GM12865 (cell line): ENCODE measurements around the gene SRRM2.

Experiments
- DNase-seq: peaks from one replicate; pipeline ENCODE4 v3.0.0; 2010; ENCODE audit warnings: low read depth
- H3K4me3 ChIP-seq: 2 replicates; pipeline ENCODE4 v1.5.1; 2011; ENCODE audit warnings: mild to moderate bottlenecking, low read depth, low read length, control low read depth
- CTCF ChIP-seq: IDR thresholded peaks from 2 replicates; pipeline ENCODE4 v1.5.1; 2011; ENCODE audit warnings: low read length, control low read depth, low read depth, inconsistent platforms; ENCODE audit not compliant: insufficient read depth; ENCODE audit errors: missing control alignments

The SRRM2 gene

DNA sequence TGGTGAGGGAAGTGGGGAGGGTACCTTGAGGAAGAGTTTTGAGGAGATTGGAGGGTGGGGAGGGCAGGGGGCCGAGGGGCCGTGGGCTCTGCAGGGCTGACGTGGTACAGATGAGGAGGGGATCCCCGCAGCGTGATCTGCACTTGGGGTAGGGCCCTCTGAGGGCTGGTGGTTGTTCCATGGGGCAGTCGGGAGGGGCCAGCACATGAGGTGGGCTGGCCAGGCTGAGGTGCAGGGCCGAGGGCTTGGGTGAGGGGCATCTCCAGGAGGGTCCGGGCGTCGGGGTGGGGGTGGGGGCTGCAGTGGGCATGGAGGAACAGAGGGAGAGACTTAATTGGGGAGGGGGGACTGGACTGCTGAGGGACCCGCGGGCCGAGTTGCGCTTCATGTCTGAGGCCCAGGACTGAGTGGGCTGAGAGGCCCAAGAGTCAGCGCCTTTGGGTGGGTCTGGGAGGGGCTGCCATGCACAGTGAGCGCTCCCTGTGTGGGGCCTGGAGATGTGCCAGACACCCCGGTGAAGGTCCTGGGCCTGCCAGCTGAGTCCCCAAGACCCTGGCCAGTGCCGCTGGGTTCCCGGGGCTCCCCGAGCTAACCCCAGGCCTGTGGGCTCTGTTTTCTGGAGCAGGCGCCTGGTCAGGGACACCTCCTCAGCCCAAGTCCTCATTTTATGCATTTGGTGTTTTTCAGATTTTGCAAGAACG lies 45.7 kb upstream of the SRRM2 start:
- TF ChIP-seq CTCF, result no peak
- no peak overlapping the region for H3K4me3 ChIP-seq
- no peak for DNase-seq

- no peak overlapping the region for H3K4me3 ChIP-seq
- no peak for TF ChIP-seq CTCF
- no peak for DNase-seq
Measured at GRCh38 chr16:2707368-2708289, 44.8 kb upstream of the SRRM2 start.

DNA sequence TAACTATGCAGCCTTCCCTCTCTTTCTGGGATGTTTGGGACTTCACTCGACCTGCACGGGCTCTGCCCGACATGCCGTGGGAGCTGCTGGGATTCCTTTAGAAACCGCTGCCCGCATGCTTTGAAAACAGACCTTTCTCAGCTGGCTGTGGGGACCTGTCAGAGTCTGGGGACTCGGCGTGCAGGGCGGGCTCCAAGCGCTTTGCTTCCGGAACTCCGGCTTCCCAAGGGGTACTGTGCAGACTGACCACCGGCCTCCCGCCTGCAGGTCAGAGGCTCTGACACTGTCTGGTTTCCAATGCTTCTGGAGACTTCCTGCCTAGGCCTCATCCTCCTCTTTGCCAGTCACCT lies 44.2 kb upstream of the SRRM2 start:
- no peak overlapping the region for H3K4me3 ChIP-seq
- TF ChIP-seq CTCF, result no peak
- DNase-seq, result no peak

DNA sequence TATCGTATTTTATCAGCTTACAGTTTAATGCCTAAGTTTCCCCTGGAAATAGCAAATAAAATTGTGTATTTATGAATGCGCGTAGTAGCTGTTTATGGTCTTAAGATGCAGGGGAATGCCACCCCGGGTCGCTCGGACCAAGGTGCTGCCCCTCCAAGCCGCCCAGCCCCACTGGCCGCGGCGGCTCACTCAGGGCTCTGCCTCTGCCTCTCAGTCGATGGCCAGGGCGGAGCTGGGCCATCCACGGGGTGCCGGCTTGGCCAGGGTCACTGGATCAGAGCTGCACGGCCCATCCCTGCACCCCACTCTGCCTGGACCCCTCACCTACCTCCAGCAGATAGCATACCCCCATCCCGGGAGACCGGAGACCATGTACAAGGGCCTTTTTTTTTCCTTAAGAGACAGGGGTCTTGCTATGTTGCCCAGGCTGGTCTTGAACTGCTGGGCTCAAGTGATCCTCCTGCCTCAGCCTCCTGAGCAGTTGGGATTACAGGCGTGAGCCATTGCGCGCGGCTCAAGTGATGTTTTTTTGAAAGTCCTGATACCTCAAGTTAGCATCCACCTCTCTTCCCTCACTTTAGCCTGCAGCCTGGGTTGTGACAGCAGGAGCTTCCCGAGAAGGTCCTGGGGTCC lies 43.4 kb upstream of the SRRM2 start:
- H3K4me3 ChIP-seq, result no peak overlapping the region
- no peak for DNase-seq
- TF ChIP-seq CTCF, result no peak

- DNase-seq, result no peak
- H3K4me3 ChIP-seq, result no peak overlapping the region
- TF ChIP-seq CTCF, result no peak
Measured at GRCh38 chr16:2709588-2709984, 42.9 kb upstream of the SRRM2 start.

DNA sequence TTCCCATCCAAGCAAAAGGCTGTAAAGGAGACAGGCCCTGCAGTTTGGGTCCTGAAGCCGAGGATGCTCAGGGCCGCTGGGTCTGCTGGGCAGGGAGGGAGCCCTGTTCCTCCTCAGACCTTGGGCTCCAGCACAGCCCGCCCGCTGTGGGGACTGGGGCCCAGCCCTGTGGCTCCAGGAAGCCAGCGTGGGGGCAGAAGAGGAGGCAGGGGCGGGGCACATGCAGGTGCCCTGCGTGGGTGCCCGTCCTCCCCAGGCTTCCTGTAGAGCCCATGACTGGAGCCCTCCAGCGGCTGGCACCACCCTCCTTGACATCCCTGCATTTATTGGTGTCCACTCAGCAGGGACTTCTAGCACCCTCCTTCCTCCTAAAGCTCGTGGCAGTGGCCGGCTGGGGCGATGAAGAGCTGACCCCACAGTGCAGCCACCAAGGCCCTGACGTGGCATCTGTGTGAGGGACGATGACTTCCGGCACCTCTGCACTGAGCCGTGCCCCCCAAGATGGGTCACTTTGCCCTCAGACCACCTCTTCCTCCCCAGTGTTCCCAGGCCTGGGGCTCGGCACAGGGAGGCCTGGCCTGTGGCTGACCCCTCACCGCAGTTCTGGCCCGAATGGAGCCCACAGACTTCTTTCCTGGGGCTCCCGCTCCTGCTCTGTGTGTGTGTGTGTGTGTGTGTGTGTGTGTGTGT lies 42.3 kb upstream of the SRRM2 start:
- no peak overlapping the region for H3K4me3 ChIP-seq
- no peak for TF ChIP-seq CTCF
- DNase-seq, result no peak
